Brain microvascular endothelial cell (primary cell): ENCODE data around the gene MAML2.

ENCODE experiments used
- DNase-seq: peaks from one replicate; pipeline ENCODE4 v3.0.0-alpha.2; 2020
- H3K27ac ChIP-seq: fragments of 250-450 bp; sonication (Bioruptor Pico); 2 replicates; pipeline ENCODE4 v1.5.1; 2020; ENCODE audit warnings: mild to moderate bottlenecking, moderate library complexity
- H3K27me3 ChIP-seq: fragments of 250-450 bp; sonication (Bioruptor Pico); replicated peaks from 2 replicates; pipeline ENCODE4 v1.5.1; 2020; ENCODE audit warnings: mild to moderate bottlenecking
- H3K36me3 ChIP-seq: fragments of 250-450 bp; sonication (Bioruptor Pico); replicated peaks from 2 replicates; pipeline ENCODE4 v1.5.1; 2020; ENCODE audit warnings: mild to moderate bottlenecking
- H3K4me3 ChIP-seq: 2 replicates; pipeline ENCODE4 v1.5.1; 2011; ENCODE audit warnings: low read depth, mild to moderate bottlenecking, control low read depth, low read length, moderate library complexity
- in situ Hi-C: cut with HindIII; loops from 2 replicates; pipeline ENCODE4 v1.10.0; 2017; ENCODE audit warnings: low sequenced_read_pairs, low pct_ligation_motif_present
- TF ChIP-seq, protein P1 (sequence below): IDR thresholded peaks from 2 replicates; pipeline ENCODE4 v1.5.1; 2011; ENCODE audit warnings: low read depth, mild to moderate bottlenecking, moderate library complexity, low read length, control low read depth, inconsistent platforms; ENCODE audit errors: missing control alignments

Gene MAML2

DNA sequence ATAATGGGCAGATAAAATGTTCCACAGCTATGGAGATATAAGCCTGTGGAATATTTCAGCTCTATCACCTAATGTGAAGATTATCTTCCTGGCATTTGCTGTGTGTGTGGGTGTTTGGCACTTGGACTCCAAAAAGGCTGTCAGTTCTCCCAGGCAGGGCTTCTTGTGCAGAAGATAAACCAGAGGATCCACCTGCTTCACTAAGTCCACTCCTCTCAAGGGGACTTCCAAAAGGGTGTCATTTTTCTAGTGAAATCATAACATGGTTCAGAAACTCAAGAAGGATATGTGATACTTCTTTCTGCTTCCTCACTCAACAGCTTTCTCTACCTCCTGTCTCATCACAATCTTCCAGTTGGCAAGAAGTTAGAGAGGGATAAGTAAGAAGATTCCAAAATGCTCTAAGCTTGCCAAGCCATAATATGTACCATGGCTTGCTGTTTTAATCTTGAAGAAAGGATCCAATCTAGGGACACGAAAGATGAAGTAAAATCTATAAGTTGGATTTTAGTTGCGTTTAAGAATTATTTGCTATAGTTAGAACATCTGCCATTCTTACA, 212.9 kb downstream of the MAML2 start:
- in situ Hi-C loops = no loop called here
- TF ChIP-seq, protein P1, sequence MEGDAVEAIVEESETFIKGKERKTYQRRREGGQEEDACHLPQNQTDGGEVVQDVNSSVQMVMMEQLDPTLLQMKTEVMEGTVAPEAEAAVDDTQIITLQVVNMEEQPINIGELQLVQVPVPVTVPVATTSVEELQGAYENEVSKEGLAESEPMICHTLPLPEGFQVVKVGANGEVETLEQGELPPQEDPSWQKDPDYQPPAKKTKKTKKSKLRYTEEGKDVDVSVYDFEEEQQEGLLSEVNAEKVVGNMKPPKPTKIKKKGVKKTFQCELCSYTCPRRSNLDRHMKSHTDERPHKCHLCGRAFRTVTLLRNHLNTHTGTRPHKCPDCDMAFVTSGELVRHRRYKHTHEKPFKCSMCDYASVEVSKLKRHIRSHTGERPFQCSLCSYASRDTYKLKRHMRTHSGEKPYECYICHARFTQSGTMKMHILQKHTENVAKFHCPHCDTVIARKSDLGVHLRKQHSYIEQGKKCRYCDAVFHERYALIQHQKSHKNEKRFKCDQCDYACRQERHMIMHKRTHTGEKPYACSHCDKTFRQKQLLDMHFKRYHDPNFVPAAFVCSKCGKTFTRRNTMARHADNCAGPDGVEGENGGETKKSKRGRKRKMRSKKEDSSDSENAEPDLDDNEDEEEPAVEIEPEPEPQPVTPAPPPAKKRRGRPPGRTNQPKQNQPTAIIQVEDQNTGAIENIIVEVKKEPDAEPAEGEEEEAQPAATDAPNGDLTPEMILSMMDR = no peak
- no peak overlapping the region for H3K27ac ChIP-seq
- H3K36me3 ChIP-seq = no peaks in the 10 kb centered on the region
- H3K4me3 ChIP-seq = no peak overlapping the region
- H3K27me3 ChIP-seq = no peaks in the 10 kb centered on the region
- no peak for DNase-seq

DNA sequence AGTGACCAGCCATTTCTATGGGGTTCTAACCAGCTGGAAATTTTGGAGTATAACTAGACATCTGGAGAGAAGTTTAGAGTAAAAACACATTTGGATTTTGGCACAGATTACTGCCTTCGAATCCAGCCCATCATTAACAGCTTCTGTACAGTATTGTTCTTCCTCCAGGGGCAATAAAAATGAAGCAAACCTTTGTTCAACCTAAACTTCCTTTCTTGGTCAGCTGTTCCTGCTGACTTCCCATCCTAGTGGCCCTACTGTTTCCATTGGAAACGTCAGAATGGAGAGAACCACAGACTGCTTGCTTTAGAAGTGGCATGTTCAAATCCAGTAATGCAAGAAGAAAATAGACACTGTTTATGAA, 215.4 kb downstream of the MAML2 start:
- TF ChIP-seq, protein P1 = no peak
- in situ Hi-C loops = no loop called here
- H3K36me3 ChIP-seq = no peaks in the 10 kb centered on the region
- DNase-seq = no peak
- H3K27ac ChIP-seq = no peak overlapping the region
- H3K27me3 ChIP-seq = no peaks in the 10 kb centered on the region
- H3K4me3 ChIP-seq = no peak overlapping the region

DNA sequence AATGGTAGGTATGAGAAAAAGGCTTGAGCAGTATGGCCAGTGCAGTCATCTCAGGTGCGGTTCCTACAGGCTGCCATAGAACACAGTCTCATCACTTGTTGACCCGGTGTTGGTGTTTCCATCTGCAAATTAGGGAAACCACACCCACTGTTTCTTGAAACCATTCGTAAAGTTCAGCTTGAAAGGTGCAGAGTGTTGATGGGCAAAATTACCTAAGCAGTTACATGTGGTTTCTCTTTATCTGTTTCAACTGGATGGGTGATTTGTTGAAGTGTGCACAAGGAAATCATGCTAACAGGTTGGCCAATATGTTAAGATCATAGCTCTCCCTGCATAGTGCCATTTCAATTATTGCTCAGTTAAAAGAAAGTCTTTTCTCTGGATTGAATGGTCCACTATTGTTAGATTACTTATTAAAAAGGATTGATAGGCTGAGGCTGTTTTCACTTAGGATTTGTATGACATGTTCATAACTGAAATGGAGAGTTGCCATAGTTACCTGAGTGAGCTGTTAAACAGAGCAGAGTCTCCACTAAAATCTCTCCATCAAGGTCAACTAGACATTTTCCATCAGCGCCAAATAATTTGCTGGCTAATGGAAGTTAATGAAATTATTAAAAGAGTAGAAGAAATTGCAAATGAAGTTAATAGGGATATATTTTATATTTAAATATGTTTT, 215.9 kb downstream of the MAML2 start:
- DNase-seq = no peak
- Histone ChIP-seq H3K27me3 (no peaks in the 10 kb centered on the region), H3K27ac (no peak overlapping the region), H3K4me3 (no peak overlapping the region), H3K36me3 (no peaks in the 10 kb centered on the region)
- TF ChIP-seq, protein P1 = no peak
- in situ Hi-C loops = no loop called here

DNA sequence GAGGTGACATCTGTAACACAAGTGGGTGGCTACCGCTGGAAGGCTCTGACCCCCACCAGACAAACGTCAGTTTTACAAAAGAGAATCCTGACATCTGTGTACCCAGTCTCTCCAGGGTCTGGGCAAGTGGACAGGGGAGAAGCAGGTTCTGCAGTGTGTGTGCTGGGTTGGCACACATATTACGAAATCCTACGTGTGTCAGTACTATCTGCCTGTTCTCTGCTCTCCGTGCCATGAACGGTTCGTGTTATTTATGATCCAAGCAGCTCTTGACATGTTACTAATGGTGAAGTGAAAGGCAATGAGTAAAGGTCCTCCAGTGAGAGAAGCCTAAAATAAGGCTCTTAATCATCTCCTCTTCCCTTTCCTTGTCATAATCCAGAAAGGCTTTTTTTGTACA, 217.6 kb downstream of the MAML2 start:
- TF ChIP-seq, protein P1 = no peak
- H3K4me3 ChIP-seq = no peak overlapping the region
- no peaks in the 10 kb centered on the region for H3K36me3 ChIP-seq
- no peak for DNase-seq
- no peak overlapping the region for H3K27ac ChIP-seq
- in situ Hi-C loops = no loop called here
- H3K27me3 ChIP-seq = no peaks in the 10 kb centered on the region

DNA sequence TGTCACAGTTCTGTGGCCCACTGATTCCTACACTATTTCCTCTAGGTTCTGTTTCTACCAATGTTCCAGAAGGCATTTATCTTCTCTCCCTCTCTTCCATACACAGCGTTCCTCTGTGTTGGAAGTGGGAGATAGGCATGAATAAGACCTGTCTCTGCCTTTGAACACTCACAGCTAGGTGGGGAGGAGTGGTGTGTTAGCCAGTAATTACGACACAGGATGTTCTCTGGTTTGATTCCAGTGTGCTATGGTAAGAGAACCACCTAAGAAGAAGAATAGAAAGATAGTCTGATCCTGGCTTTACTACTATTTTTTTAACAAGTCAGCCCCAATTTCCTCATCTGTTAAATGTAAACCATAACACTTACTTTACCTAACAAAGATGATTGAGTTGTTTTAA, 218.8 kb downstream of the MAML2 start:
- Histone ChIP-seq H3K36me3 (no peaks in the 10 kb centered on the region), H3K27me3 (no peaks in the 10 kb centered on the region), H3K27ac (no peak overlapping the region), H3K4me3 (no peak overlapping the region)
- in situ Hi-C loops = no loop called here
- no peak for DNase-seq
- TF ChIP-seq, protein P1 = no peak

DNA sequence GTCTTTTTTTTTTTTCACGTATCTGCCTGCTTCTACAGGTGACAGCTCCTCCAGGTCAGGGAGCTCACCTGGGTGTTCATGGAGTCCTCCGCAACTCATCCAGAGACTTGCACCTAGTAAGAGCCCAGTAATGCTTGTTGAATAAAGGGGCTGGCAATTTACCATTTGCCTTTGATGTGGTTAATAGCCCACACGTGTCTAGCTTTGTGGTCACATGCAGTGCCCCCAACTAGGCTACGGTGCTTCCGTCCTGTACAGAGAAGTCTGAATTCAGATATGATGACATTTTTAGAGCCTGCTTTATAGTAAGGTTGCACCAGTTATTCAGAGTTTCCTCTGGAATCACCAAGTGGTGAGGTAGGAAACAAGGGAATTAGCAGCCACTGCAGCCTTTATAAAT, 219.7 kb downstream of the MAML2 start:
- Histone ChIP-seq H3K4me3 (no peak overlapping the region), H3K36me3 (no peaks in the 10 kb centered on the region), H3K27me3 (no peaks in the 10 kb centered on the region), H3K27ac (no peak overlapping the region)
- DNase-seq = no peak
- TF ChIP-seq, protein P1 = no peak
- in situ Hi-C loops = no loop called here
